DMS153 treated with DMSO at 0.1 percent for 48 hours (cell line): ENCODE data around the gene APIP.

Experiments used
- DNase-seq: peaks from one replicate; lab custom pipeline; 2025; ENCODE audit not compliant: unreplicated experiment; lab: John Stamatoyannopoulos, UW

Gene APIP

GRCh38 chr11:34844463-34845112 lies 71.6 kb downstream of the APIP start:
- no peak for DNase-seq

- DNase-seq = no peak
Observed at GRCh38 chr11:34843271-34843670, 72.9 kb downstream of the APIP start.

- no peak for DNase-seq
Observed at GRCh38 chr11:34840736-34841386, 75.3 kb downstream of the APIP start.

- DNase-seq = no peak
Observed at GRCh38 chr11:34839969-34840368, 76.2 kb downstream of the APIP start.

GRCh38 chr11:34836958-34837856 lies 79.0 kb downstream of the APIP start:
- DNase-seq = no peak

GRCh38 chr11:34833602-34834001 lies 82.6 kb downstream of the APIP start:
- DNase-seq = no peak
